Iris pigment epithelial cell (primary cell): ENCODE measurements around the gene SREBF2.
"Not testable (repeated sequence)": the region's sequence is repeated elsewhere in the genome, so short reads cannot be mapped to it uniquely, and the experiment has no call there.

Source experiments
- DNase-seq: peaks from one replicate; pipeline ENCODE4 v3.0.0-alpha.2; 2011; ENCODE audit warnings: low read depth

Gene SREBF2

DNA sequence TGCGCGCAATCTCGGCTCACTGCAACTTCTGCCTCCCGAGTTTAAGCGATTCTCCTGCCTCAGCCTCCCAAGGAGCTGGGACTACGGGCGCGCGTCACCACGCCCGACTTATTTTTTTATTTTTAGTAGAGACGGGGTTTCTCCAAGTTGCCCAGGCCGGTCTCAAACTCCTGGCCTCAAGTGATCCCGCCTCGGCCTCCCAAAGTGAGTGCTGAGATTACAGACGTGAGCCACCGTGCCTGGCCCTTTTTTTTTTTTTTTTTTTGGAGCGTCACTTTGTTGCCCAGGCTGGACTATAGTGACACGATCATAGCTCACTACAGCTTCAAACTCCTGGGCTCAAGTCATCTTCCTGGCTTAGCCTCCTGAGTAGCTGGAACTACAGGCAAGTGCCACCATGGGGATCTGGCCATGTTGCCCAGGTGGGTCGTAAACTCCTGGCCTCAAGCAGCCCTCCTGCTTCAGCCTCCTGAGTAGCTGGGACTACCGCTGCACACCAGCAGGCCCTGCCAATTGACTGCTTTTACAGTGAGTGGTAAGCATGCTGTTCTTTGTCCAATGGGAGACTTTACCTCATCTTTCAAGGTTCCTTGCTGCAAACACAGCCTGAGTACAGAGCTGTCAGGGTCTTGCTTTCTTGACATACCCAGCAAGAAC is 114.6 kb downstream of the SREBF2 start:
- no peak for DNase-seq

DNA sequence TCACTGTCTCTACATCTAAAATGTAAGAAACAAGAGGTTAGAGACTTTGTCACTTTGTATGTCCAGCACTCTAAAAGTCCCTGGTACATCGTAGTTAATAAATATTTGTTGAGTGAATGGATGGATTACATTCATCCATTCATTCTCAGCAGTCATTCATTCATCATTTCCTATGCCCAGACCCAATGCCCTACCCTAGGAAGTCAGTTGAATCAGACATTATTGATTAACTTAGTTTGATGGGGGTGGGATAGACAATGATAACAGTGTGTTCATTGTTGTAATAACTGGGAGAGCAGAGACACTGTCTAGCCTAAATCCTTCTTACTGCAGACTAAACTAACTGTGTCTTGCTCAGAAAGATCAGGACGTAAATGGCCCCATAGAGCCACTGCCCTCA is 115.2 kb downstream of the SREBF2 start:
- DNase-seq, result no peak

DNA sequence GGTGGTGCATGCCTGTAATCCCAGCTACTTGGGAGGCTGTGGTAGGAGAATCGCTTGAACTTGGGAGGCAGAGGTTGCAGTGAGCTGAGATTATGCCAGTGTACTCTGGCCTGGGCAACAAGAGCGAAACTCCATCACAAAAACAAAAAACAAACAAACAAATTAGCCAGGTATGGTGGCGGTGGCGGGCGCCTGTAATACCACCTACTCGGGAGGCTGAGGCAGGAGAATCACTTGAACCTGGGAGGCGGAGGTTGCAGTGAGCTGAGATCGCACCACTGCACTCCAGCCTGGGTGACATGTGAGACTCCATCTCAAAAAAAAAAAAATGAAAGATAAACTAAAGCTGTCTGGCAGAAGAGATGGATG is 116.0 kb downstream of the SREBF2 start:
- not testable (repeated sequence) for DNase-seq

DNA sequence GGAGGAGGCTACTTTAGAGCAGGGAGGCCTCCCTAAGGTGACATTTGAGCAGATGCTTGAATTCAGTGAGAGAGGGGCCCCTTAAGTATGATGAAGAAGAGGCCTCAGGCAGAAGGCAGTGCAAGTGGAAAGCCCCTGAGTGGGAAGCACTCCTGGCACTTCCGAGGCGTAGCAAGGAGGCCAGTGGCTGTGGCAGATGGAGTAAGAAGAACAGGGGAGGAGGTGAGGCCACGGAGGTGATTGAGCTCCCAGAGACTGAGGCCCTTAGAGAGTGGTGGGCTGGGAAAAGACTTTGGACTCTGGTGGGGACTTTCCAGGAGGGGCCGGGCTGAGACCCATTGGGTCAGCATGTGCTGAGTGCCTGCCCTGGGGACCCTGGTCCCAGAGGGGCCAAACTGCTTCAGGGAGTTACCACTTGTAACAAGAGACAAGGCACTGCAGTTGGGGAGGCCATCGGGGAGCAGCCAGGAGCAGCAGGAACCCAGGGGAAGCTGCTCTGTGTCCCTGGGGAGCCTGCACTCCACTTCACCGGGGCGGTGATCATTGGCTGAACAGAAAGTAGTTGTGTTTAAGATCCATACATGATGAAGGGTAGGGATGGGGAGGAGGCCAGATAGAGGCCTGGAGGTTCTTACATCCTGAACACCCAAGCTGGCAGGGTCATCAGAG is 116.5 kb downstream of the SREBF2 start:
- DNase-seq, result no peak

- no peak for DNase-seq
These were observed 119.1 kb downstream of the SREBF2 start, which contains the start of gene SMIM45 for GRCh38 chr22:41951898-41952474. TSS of gene SMIM45 (plus strand) at chr22:41952150.

GRCh38 chr22:41952713-41953112 is 119.8 kb downstream of the SREBF2 start:
- no peak for DNase-seq
